Activated T-cell treated with anti-CD3 and anti-CD28 coated beads for 1 hour (primary cell): Measurements from ENCODE around the gene FAM227B.
"Not testable (repeated sequence)": the region's sequence is repeated elsewhere in the genome, so short reads cannot be mapped to it uniquely, and the experiment has no call there.

Experiments used
- DNase-seq: peaks from one replicate; pipeline ENCODE4 v3.0.0-alpha.2; 2020; ENCODE audit warnings: low read depth

The FAM227B gene

GRCh38 chr15:49610157-49610918 is 10.3 kb downstream of the FAM227B start:
- DNase-seq: no peak

GRCh38 chr15:49606594-49606993 is 14.0 kb downstream of the FAM227B start:
- no peak for DNase-seq

GRCh38 chr15:49605588-49605987 is 15.0 kb downstream of the FAM227B start:
- DNase-seq: no peak

GRCh38 chr15:49604625-49605409 is 15.8 kb downstream of the FAM227B start:
- no peak for DNase-seq

GRCh38 chr15:49592829-49593316 is 27.7 kb downstream of the FAM227B start:
- DNase-seq: not testable (repeated sequence)

- no peak for DNase-seq
Observed at GRCh38 chr15:49589030-49589429, 31.6 kb downstream of the FAM227B start.

- no peak for DNase-seq
Observed at GRCh38 chr15:49573421-49573820, 47.2 kb downstream of the FAM227B start.

GRCh38 chr15:49570672-49571071 is 49.9 kb downstream of the FAM227B start:
- no peak for DNase-seq

- no peak for DNase-seq
Observed at GRCh38 chr15:49570174-49570573, 50.4 kb downstream of the FAM227B start.

GRCh38 chr15:49560045-49560444 is 60.6 kb downstream of the FAM227B start:
- no peak for DNase-seq

GRCh38 chr15:49558929-49559328 is 61.7 kb downstream of the FAM227B start:
- no peak for DNase-seq

- DNase-seq: no peak
Observed at GRCh38 chr15:49556437-49556836, 64.2 kb downstream of the FAM227B start.

- not testable (repeated sequence) for DNase-seq
Observed at GRCh38 chr15:49550342-49550741, 70.3 kb downstream of the FAM227B start.

GRCh38 chr15:49538520-49538919 is 82.1 kb downstream of the FAM227B start:
- DNase-seq: no peak

GRCh38 chr15:49530092-49530491 is 90.5 kb downstream of the FAM227B start:
- no peak for DNase-seq

- no peak for DNase-seq
Observed at GRCh38 chr15:49528289-49528688, 92.3 kb downstream of the FAM227B start.

GRCh38 chr15:49521802-49522201 is 98.8 kb downstream of the FAM227B start:
- no peak for DNase-seq

- not testable (repeated sequence) for DNase-seq
Observed at GRCh38 chr15:49512739-49513138, 107.9 kb downstream of the FAM227B start.

GRCh38 chr15:49507261-49507660 is 113.4 kb downstream of the FAM227B start:
- no peak for DNase-seq

GRCh38 chr15:49506341-49506740 is 114.3 kb downstream of the FAM227B start:
- no peak for DNase-seq

GRCh38 chr15:49501586-49501985 is 119.0 kb downstream of the FAM227B start:
- DNase-seq: no peak

- no peak for DNase-seq
Observed at GRCh38 chr15:49495993-49496753, 124.4 kb downstream of the FAM227B start.
